ENCODE measurements around the gene CSMD2.
A peak's percentile ranks its signal among the peaks of the same experiment; 100 is the strongest.

CSMD2 gene

GRCh38 chr1:33818071-33818470 lies 347.0 kb downstream of the CSMD2 start:
- peak; percentile 8 for DNase-seq (ENCODE audit: low spot score)

- DNase-seq (ENCODE audit: low spot score), result no peak
Observed at GRCh38 chr1:33815061-33815460, 350.0 kb downstream of the CSMD2 start.

- DNase-seq (ENCODE audit: low spot score), result no peak
Observed at GRCh38 chr1:33814166-33814565, 350.9 kb downstream of the CSMD2 start.

- DNase-seq (ENCODE audit: low spot score), result no peak
Observed at GRCh38 chr1:33810571-33810970, 354.5 kb downstream of the CSMD2 start.

- no peak for DNase-seq (ENCODE audit: low spot score)
Observed at GRCh38 chr1:33805988-33806387, 359.0 kb downstream of the CSMD2 start.

- DNase-seq (ENCODE audit: low spot score), result no peak
Observed at GRCh38 chr1:33802268-33802667, 362.8 kb downstream of the CSMD2 start.

GRCh38 chr1:33797849-33798248 lies 367.2 kb downstream of the CSMD2 start:
- no peak for DNase-seq (ENCODE audit: low spot score)

GRCh38 chr1:33792651-33793050 lies 372.4 kb downstream of the CSMD2 start:
- no peak for DNase-seq (ENCODE audit: low spot score)

- DNase-seq (ENCODE audit: low spot score), result no peak
Observed at GRCh38 chr1:33792216-33792615, 372.8 kb downstream of the CSMD2 start.

GRCh38 chr1:33791251-33791650 lies 373.8 kb downstream of the CSMD2 start:
- no peak for DNase-seq (ENCODE audit: low spot score)

- no peak for DNase-seq (ENCODE audit: low spot score)
Observed at GRCh38 chr1:33790577-33790976, 374.5 kb downstream of the CSMD2 start.

- no peak for DNase-seq (ENCODE audit: low spot score)
Observed at GRCh38 chr1:33784876-33785275, 380.2 kb downstream of the CSMD2 start.

- DNase-seq (ENCODE audit: low spot score), result no peak
Observed at GRCh38 chr1:33782776-33783175, 382.3 kb downstream of the CSMD2 start.

- no peak for DNase-seq (ENCODE audit: low spot score)
Observed at GRCh38 chr1:33781652-33782051, 383.4 kb downstream of the CSMD2 start.

- DNase-seq (ENCODE audit: low spot score), result no peak
Observed at GRCh38 chr1:33777337-33777736, 387.7 kb downstream of the CSMD2 start.

- DNase-seq (ENCODE audit: low spot score), result no peak
Observed at GRCh38 chr1:33768821-33769220, 396.2 kb downstream of the CSMD2 start.

- no peak for DNase-seq (ENCODE audit: low spot score)
Observed at GRCh38 chr1:33768106-33768505, 396.9 kb downstream of the CSMD2 start.

- DNase-seq (ENCODE audit: low spot score), result no peak
Observed at GRCh38 chr1:33764149-33764548, 400.9 kb downstream of the CSMD2 start.

GRCh38 chr1:33763406-33763805 lies 401.6 kb downstream of the CSMD2 start:
- no peak for DNase-seq (ENCODE audit: low spot score)

GRCh38 chr1:33762962-33763361 lies 402.1 kb downstream of the CSMD2 start:
- no peak for DNase-seq (ENCODE audit: low spot score)

GRCh38 chr1:33762109-33762830 lies 402.8 kb downstream of the CSMD2 start:
- no peak for DNase-seq (ENCODE audit: low spot score)

- no peak for DNase-seq (ENCODE audit: low spot score)
Observed at GRCh38 chr1:33758698-33759097, 406.3 kb downstream of the CSMD2 start.

GRCh38 chr1:33753087-33753856 lies 411.8 kb downstream of the CSMD2 start:
- peak; percentile 13 for DNase-seq (ENCODE audit: low spot score)

GRCh38 chr1:33745942-33746341 lies 419.1 kb downstream of the CSMD2 start:
- DNase-seq (ENCODE audit: low spot score), result no peak
